Body of pancreas (tissue), 4 donors: ENCODE measurements around the gene CERS3. TPM values are rescaled to one million over a fixed set of nuclear protein-coding genes. Genes with fewer than 3 reads are reported as not detected.

Experiments
- ATAC-seq: fragments of 150-250 bp; one replicate; pipeline ENCODE4 v1.9.1; 2016
- DNase-seq, 4 donors: peaks; one replicate each; pipeline ENCODE4 v3.0.0-alpha.2; 2019
- H3K27ac ChIP-seq, 4 donors: fragments of 200-600 bp; sonication (generic); 1 replicate in 3 of 4; 2 replicates in 1 of 4; pipeline versions ENCODE4 v1.5.1 to v1.6.1; 2016 to 2019; ENCODE audit warnings: mild to moderate bottlenecking in 1 of 4, mixed read lengths in 1 of 4, moderate library complexity in 1 of 4
- H3K27me3 ChIP-seq, 2 donors: fragments of 200-600 bp; sonication (generic); one replicate each; pipeline ENCODE4 v1.6.0; 2016; ENCODE audit warnings: mild to moderate bottlenecking in 1 of 2
- H3K36me3 ChIP-seq, 2 donors: fragments of 200-600 bp; sonication (generic); replicated peaks in 1 of 2; 2 replicates each; pipeline ENCODE4 v1.5.1; 2016; ENCODE audit warnings: low read depth in 2 of 2; ENCODE audit not compliant: insufficient read depth in 1 of 2
- H3K4me1 ChIP-seq: fragments of 200-600 bp; sonication (generic); one replicate; pipeline ENCODE4 v1.6.0; 2016
- H3K4me3 ChIP-seq, 2 donors: fragments of 200-600 bp; sonication (generic); 1 replicate in 1 of 2; 2 replicates in 1 of 2; pipeline ENCODE4 v1.5.1; 2016 to 2019
- H3K9me3 ChIP-seq, 3 donors: fragments of 200-600 bp; sonication (generic); 1 replicate in 2 of 3; 2 replicates in 1 of 3; pipeline ENCODE4 v1.5.1; 2016
- CTCF ChIP-seq, 7 experiments: fragments of 450-650 bp in 4 of 7; fragments of 200-600 bp in 3 of 7; sonication (generic) in 3 of 7; IDR thresholded peaks; one replicate each; pipeline ENCODE4 v1.5.1; 2016 to 2019; ENCODE audit warnings: antibody characterized with exemption in 7 of 7
- POLR2A ChIP-seq, 3 donors: fragments of 450-650 bp; IDR thresholded peaks; one replicate each; pipeline ENCODE4 v1.6.1; 2016; ENCODE audit warnings: antibody characterized with exemption in 3 of 3, mild to moderate bottlenecking in 2 of 3
- WGBS, 2 donors: methylation state at CpG; one replicate each; pipeline ENCODE4 v1.1.5; 2017; 5-methylcytosine and 5-hydroxymethylcytosine counted together
- intact Hi-C: fragments of 100-400 bp; cut with DNase I; formaldehyde crosslinking; loops from one replicate; pipeline ENCODE4 v1.15.1; 2023
- total RNA-seq, 2 donors: library from RNA; depleted of rRNA; stranded (reverse); fragments of >200 nt; gene quantifications; one replicate each; pipeline ENCODE4 v1.1.0, GENCODE V29; 2016

Gene CERS3
- total RNA-seq, 2 donors from 2014 or later, result 0.33 TPM; not detected in 1

GRCh38 chr15:100547961-100548360 lies 19.2 kb upstream of the CERS3 start:
- Histone ChIP-seq H3K9me3 (no peaks in the 10 kb centered on the region), H3K4me3 (no peak overlapping the region), H3K27ac (no peak overlapping the region), H3K27me3 (no peaks in the 10 kb centered on the region), H3K36me3 (no peaks in the 10 kb centered on the region), H3K4me1 (no peaks in the 10 kb centered on the region)
- WGBS, 2 donors, result 73 to 82% methylated on average over 5 of the region's 5 CpGs
- ATAC-seq (no peak), DNase-seq (no peak)
- intact Hi-C loops, result no loop called here
- TF ChIP-seq POLR2A (IDR thresholded peaks at IDR 0.05), result no peak
- TF ChIP-seq CTCF (IDR thresholded peaks at IDR 0.05), result no peak

- no peak for DNase-seq
- 67% methylated on average over 5 to 6 of the region's 6 CpGs for WGBS, 2 donors
Observed at GRCh38 chr15:100544946-100545345, 16.2 kb upstream of the CERS3 start.

GRCh38 chr15:100544338-100544841 lies 15.6 kb upstream of the CERS3 start:
- no peak for ATAC-seq
- TF ChIP-seq POLR2A (IDR thresholded peaks at IDR 0.05), result no peak
- no peak for TF ChIP-seq CTCF (IDR thresholded peaks at IDR 0.05)
- H3K36me3 ChIP-seq, result no peaks in the 10 kb centered on the region
- no peaks in the 10 kb centered on the region for H3K9me3 ChIP-seq
- H3K4me1 ChIP-seq, result no peaks in the 10 kb centered on the region
- WGBS, 2 donors, result 35 to 78% methylated on average over 32 to 53 of the region's 57 CpGs
- no peak overlapping the region for H3K4me3 ChIP-seq
- no peaks in the 10 kb centered on the region for H3K27me3 ChIP-seq
- intact Hi-C loops, result no loop called here
- no peak overlapping the region for H3K27ac ChIP-seq
- no peak for DNase-seq

More at GRCh38 chr15:100544946-100545345, 16.2 kb upstream of the CERS3 start:
- no peaks in the 10 kb centered on the region for H3K9me3 ChIP-seq
- H3K36me3 ChIP-seq, result no peaks in the 10 kb centered on the region
- no peak overlapping the region for H3K27ac ChIP-seq
- H3K4me3 ChIP-seq, result no peak overlapping the region
- no peak for ATAC-seq
- no peaks in the 10 kb centered on the region for H3K27me3 ChIP-seq
- intact Hi-C loops, result no loop called here
- H3K4me1 ChIP-seq, result no peaks in the 10 kb centered on the region
- TF ChIP-seq POLR2A (IDR thresholded peaks at IDR 0.05), result no peak
- TF ChIP-seq CTCF (IDR thresholded peaks at IDR 0.05), result no peak

GRCh38 chr15:100542290-100542689 lies 13.5 kb upstream of the CERS3 start:
- 89 to 92% methylated on average over 6 of the region's 6 CpGs for WGBS, 2 donors

More at GRCh38 chr15:100542290-100542689, 13.5 kb upstream of the CERS3 start:
- H3K4me1 ChIP-seq, result no peaks in the 10 kb centered on the region
- H3K9me3 ChIP-seq, result no peaks in the 10 kb centered on the region
- H3K27ac ChIP-seq, result no peak overlapping the region
- no peaks in the 10 kb centered on the region for H3K36me3 ChIP-seq
- no peak for ATAC-seq
- H3K4me3 ChIP-seq, result no peak overlapping the region
- intact Hi-C loops, result no loop called here
- no peak for TF ChIP-seq CTCF (IDR thresholded peaks at IDR 0.05)
- no peak for DNase-seq
- no peaks in the 10 kb centered on the region for H3K27me3 ChIP-seq
